Cardiac septum (tissue), 1 donor: ENCODE measurements around the gene HMSD. TPM values are rescaled to one million over a fixed set of nuclear protein-coding genes. Genes with fewer than 3 reads are reported as not detected.
"Not testable (repeated sequence)": the region's sequence is repeated elsewhere in the genome, so short reads cannot be mapped to it uniquely, and the experiment has no call there.

Experiments
- DNase-seq: peaks from one replicate; pipeline ENCODE4 v3.0.0-alpha.2; 2020; ENCODE audit warnings: low spot score
- intact Hi-C: fragments of 100-400 bp; cut with DNase I; formaldehyde crosslinking; loops from one replicate; pipeline ENCODE4 v1.14.0; 2022
- long read RNA-seq: library from polyadenylated mRNA; unstranded; transcript quantifications from one replicate; pipeline ENCODE4 v2.0.0, GENCODE V29; 2021
- total RNA-seq: library from RNA; stranded (reverse); fragmentation: NEBNext Ultra II Directional; extraction: Animal tissue kit (Norgen Biotek cat#: 25700); gene quantifications from one replicate; pipeline ENCODE4 v1.2.1, GENCODE V29; 2021
- donor health status: DM: no; HTN: no; CAD: no.

The HMSD gene
- total RNA-seq, result 1.1 TPM
- long read RNA-seq, result 0 reads

DNA sequence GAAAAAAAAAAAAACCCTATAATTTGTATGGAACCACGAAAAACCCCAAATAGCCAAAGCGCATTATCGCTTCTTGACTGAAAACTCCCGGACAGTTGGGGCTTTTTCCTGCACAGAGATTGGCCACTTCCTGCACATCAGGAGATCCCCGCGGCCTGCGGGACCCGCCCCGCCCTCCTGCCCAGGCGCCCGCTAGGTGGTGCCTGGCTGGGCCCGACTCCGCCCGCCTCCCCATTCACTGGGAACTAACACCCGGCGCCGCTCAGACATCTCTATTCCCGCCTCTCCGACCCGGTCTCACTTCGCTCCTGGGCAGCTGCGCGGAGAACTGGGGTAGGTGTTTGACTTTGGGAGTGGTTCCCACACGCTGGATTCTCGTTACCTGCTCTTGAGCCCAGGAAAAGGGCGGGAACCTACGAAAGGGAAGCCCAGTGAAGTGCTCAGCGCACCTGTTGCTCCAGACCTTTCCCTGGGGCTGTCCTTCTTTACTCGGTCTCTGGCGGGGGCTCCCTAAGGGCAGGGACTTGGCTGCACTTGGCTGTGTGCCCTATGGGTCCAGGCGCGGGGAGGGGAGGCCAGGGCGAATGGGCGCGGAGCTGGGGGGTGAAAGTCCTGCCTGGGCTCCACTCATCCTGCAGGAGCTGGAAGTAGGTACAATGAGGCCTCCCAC lies at the start of gene HMSD:
Gene HMSD (plus strand): TSS at position 234 of the 670 bp plus-strand sequence. CDS start 4,155 bp downstream, outside the sequence.
- intact Hi-C loops, result no loop called here
- no peak for DNase-seq

DNA sequence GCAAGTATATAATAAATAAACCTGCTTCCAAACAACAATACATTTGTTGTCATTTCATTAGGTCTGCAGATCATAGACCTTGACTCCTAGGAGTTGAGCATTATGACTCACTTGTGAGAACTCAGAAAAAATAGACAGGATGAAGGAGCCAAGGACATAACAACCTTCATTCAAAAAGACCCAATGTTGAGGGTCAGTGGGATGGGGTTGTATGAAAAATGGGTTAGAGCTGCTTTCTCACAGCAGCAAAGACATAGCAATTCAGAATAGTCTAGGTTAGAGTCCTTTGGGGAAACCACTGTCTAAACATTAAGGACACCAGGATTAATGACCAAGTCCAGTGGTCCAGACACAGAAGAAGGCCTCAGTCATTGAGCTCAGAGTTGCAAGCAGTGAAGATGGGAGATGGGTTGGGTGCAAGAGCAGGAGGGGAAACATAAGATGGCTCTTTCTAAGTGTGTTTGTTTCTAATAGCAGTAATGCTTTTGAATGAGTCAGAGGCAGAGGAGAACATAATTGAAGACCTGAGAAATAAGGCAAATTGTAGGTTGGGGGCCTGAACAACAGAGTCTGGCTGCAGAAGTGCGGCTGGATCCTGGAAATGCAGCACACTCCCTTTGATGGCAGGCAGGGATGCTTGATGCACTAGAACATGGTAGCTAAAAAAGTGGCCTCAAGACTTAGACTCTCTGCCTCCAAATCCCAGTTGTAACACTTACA lies 45.1 kb upstream of the HMSD start:
- intact Hi-C loops, result no loop called here
- no peak for DNase-seq

GRCh38 chr18:63904694-63905093 lies 44.4 kb upstream of the HMSD start:
- DNase-seq, result no peak
- intact Hi-C loops, result no loop called here

GRCh38 chr18:63905361-63905760 lies 43.7 kb upstream of the HMSD start:
- DNase-seq, result no peak
- intact Hi-C loops, result no loop called here

DNA sequence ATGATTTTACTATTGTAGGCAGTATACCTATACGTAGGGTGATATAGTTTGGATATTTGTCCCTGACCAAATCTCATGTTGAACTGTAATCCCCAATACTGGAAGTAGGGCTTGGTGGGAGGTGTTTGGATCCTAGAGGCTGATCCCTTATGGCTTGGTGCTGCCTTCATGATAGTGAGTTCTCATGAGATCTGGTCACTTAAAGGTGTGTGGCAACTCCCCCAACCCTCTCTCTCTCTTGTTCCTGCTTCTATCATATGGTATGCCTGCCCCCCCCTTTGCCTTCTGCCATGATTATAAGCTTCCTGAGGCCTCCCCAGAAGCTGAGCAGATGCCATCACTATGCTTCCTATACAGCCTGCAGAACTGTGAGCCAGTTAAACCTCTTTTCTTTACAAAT lies 43.0 kb upstream of the HMSD start:
- intact Hi-C loops, result no loop called here
- DNase-seq, result no peak

- intact Hi-C loops, result no loop called here
- DNase-seq, result no peak
Measured at GRCh38 chr18:63907664-63908063, 41.4 kb upstream of the HMSD start, which contains the start of gene SERPINB10. Gene SERPINB10 (plus strand): TSS chr18:63907958. CDS start chr18:63915511, 7,553 bp downstream.

DNA sequence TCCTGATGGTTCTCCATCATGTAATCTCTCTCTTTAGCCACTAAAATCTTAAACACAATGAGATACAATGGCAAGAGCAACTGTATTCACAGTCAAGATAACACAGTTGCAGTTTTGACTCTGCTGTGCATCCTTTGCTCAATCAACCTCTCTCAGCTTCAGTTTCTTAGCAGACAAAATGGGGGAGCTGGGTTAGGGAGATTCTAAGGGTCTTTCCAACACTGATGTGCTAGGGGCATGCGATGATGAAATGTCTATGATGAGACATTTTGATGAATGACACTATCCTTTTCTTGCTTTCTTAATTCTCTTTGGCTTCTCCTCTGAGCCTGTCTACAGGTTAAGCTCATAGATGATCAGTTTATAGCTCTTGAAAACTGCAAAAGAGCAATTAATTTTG lies 40.2 kb upstream of the HMSD start:
- intact Hi-C loops, result no loop called here
- DNase-seq, result no peak

DNA sequence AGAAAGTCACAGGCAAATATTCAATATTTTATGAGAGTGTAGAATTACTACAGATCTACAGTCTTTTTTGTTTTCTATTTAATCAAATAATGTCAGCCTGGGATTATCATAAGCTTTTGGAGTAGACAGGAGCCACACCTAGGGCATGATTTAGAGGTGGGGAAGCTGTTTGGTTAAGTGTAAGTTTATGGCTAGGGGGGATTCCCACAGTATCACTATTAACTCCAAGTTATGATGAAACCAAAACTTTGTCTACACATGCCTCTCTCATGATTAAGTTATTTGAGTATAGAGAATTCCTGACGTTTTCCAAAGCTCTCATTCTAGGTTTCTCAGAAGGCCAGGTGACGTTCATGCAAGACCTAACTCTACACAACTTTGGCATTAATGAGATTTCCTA lies 39.2 kb upstream of the HMSD start:
- DNase-seq, result no peak

DNA sequence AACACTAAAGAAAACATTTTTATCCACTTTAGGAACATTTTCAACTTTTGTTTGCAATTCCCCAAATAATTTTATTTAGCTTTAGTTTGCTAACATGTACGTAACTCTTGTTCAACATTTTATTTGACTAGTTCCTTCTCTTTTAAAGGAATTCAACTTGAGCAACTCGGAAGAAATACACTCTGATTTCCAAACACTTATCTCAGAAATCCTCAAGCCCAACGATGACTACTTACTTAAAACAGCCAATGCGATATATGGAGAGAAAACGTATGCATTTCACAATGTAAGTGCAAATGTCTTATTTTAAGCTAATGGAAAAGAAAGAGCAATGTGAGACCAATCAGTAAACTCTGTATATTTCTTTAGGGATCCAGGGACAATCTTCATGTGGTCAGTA lies 31.3 kb upstream of the HMSD start:
- intact Hi-C loops, result no loop called here
- DNase-seq, result no peak

More for the DNA sequence above, 39.2 kb upstream of the HMSD start:
- intact Hi-C loops, result no loop called here

DNA sequence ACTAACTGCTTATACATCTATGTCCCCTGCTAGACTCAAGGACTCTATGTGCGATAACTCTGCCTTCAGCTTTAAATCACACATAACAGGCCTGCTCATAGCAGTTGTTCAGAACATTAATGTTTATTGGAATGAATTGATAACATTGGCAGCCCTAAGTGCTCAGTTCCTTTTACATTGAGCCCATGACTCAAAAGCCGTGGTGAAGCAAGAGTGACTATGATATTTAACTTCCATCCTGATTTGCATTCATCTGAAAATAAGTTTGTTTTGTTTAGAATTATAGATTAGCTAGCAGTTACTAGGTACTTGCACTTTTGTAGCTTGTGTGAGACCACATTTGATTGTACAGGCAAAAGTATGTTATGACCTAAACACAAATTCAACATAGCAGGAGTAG lies 27.1 kb upstream of the HMSD start:
- DNase-seq, result no peak
- intact Hi-C loops, result no loop called here

- DNase-seq, result no peak
- intact Hi-C loops, result no loop called here
Measured at GRCh38 chr18:63924551-63924950, 24.6 kb upstream of the HMSD start.

- no peak for DNase-seq
- intact Hi-C loops, result no loop called here
Measured at GRCh38 chr18:63928331-63928730, 20.8 kb upstream of the HMSD start.

DNA sequence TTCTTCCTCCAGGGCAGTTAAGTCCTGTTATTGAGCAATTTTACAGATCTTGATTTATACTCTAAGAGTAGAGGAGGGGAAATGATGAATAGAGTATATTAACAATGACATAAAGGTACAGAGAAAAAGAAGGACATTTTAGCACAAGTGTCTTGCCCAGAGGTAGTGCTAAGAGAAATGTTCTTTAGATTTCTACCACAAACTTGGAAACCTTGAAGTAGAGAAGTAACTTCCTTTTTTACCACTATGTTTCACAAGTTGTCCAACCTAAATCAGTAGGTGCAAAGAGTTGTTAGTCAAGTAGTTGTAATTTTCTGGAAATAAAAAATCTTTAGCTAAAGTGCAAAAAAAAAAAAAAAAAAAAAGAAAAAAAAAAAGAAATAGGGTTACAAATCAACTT lies 19.7 kb upstream of the HMSD start:
- intact Hi-C loops, DNase-seq: not testable (repeated sequence)

GRCh38 chr18:63930773-63931354 lies 18.2 kb upstream of the HMSD start:
- intact Hi-C loops, result loop anchor here (10.0 kb wide), 1 partner anchor 106 kb away; no protein-coding TSS in a partner anchor
- no peak for DNase-seq

DNA sequence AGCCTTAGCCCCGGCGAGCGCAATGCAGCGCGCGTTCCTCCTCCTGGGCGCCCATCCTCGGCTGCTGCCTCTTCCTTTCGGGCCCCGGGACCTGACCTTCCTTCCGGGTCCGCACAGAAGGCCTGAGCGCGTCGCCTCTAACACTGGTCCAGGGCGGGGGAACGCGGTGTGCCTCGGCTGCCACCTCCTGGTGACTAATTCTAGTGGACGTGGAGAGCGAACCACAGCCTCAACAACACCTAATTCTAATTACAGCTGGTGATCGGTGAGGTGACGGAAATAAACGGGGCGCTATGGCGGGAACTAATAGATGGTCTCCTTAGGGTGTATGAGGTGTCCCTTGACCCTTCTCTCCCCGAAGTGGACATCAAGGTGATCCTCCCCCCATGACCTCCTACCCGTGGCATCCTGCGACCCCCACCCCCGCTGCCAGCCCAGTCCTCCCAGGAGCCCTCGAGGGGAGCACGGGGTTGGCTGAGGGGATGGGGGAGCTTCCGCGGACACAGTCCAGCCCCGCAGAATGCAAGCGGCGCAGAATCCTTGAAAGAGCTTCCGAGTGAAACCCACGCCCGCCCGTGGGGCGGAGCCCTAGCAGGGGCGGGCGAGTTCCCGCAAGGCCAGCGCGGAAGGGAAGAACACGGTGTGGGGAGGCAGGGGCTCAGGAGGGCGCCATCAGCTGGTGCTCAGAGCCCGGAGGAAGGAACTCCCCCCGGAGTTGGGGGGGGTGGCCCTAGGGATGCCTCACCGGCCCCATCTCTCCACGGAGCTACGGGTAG lies 12.8 kb upstream of the HMSD start:
- intact Hi-C loops, result loop anchor here (10.0 kb wide), 1 partner anchor 112 kb away; no protein-coding TSS in a partner anchor
- DNase-seq, result peak; percentile 96

- intact Hi-C loops, result loop anchor here (10.0 kb wide), 1 partner anchor 112 kb away; no protein-coding TSS in a partner anchor
- no peak for DNase-seq
Measured at GRCh38 chr18:63936932-63937393, 12.1 kb upstream of the HMSD start.

- intact Hi-C loops, result no loop called here
Measured at GRCh38 chr18:63940008-63940407, 9.1 kb upstream of the HMSD start.

GRCh38 chr18:63940543-63941050 lies 8.5 kb upstream of the HMSD start:
- intact Hi-C loops, DNase-seq: not testable (repeated sequence)

More at GRCh38 chr18:63940008-63940407, 9.1 kb upstream of the HMSD start:
- DNase-seq, result no peak

GRCh38 chr18:63947051-63947790 lies 1.9 kb upstream of the HMSD start:
- intact Hi-C loops, result no loop called here
- DNase-seq, result no peak
